HepG2 (cell line): ENCODE data around the gene PIGW. TPM values are rescaled to one million over a fixed set of nuclear protein-coding genes. Genes with fewer than 3 reads are reported as not detected.

Experiments used
- HMGXB4 ChIP-seq, 2 experiments: sonication (generic) in 1 of 2; formaldehyde crosslinking in 1 of 2; IDR thresholded peaks; 2 replicates each; pipeline versions ENCODE4 v1.4.0 to v1.6.1; 2018 to 2020; ENCODE audit warnings: missing genetic modification reagents in 2 of 2, borderline replicate concordance in 1 of 2, low read depth in 1 of 2, mild to moderate bottlenecking in 1 of 2, missing biosample characterization in 1 of 2
- PRPF4 ChIP-seq: fragments of 200-400 bp; formaldehyde crosslinking; IDR thresholded peaks from 2 replicates; pipeline ENCODE4 v1.6.1; 2016; ENCODE audit warnings: low read length, low read depth; ENCODE audit not compliant: poor library complexity, severe bottlenecking
- RERE ChIP-seq: IDR thresholded peaks from 2 replicates; pipeline ENCODE4 v1.6.1; 2016; ENCODE audit warnings: low read depth, missing genetic modification reagents, missing compliant biosample characterization
- SNAPC5 ChIP-seq: sonication (generic); formaldehyde crosslinking; IDR thresholded peaks from 2 replicates; pipeline ENCODE4 v1.8.1; 2023; ENCODE audit warnings: mild to moderate bottlenecking, missing genetic modification reagents, borderline replicate concordance
- ZBTB37 ChIP-seq: sonication (generic); formaldehyde crosslinking; IDR thresholded peaks from 2 replicates; pipeline ENCODE4 v1.4.0; 2020; ENCODE audit warnings: mild to moderate bottlenecking, missing genetic modification reagents
- ZNF318 ChIP-seq: sonication (generic); formaldehyde crosslinking; IDR thresholded peaks from 2 replicates; pipeline ENCODE4 v1.4.0; 2020; ENCODE audit warnings: mild to moderate bottlenecking, missing genetic modification reagents
- ZNF577 ChIP-seq: sonication (generic); formaldehyde crosslinking; IDR thresholded peaks from 2 replicates; pipeline ENCODE4 v1.4.0; 2020; ENCODE audit warnings: mild to moderate bottlenecking, low read depth, missing genetic modification reagents, borderline replicate concordance
- ZSCAN22 ChIP-seq: sonication (generic); formaldehyde crosslinking; IDR thresholded peaks from 2 replicates; pipeline ENCODE4 v1.4.0; 2020; ENCODE audit warnings: mild to moderate bottlenecking, missing genetic modification reagents
- polyA plus RNA-seq, 8 experiments: library from polyadenylated mRNA; depleted of rRNA in 3 of 8; stranded (reverse) in 7 of 8; unstranded in 1 of 8; fragments of >200 nt; fragmentation: Illumina TruSeq in 4 of 8; extraction: Trizol in 4 of 8; gene quantifications; 2 replicates each; pipeline versions ENCODE4 v1.2.1 to v1.2.3, GENCODE V29; 2011 to 2016; ENCODE audit warnings: low read depth in 4 of 8, missing spikeins in 1 of 8, mixed read lengths in 1 of 8; ENCODE audit not compliant: insufficient read depth in 1 of 8
- total RNA-seq, 5 experiments: library from RNA; depleted of rRNA; stranded (reverse); fragments of >200 nt; fragmentation: Illumina TruSeq; extraction: Trizol; gene quantifications; 2 replicates each; pipeline ENCODE4 v1.2.3, GENCODE V29; 2016; ENCODE audit warnings: low read depth in 1 of 5

Gene PIGW
- total and polyA plus RNA-seq, 2 of the 13 experiments (the other 11 are each of a cell fraction or from before 2014, with no cell fraction given) = 9.0 to 24.0 TPM

- TF ChIP-seq RERE (no peak), HMGXB4 (CRISPR knock-in tag; IDR thresholded peaks at IDR 0.05; ENCODE audit: borderline replicate concordance in 1 of 2, low read depth in 1 of 2) (peak; percentile 55 to 83; a peak in 3 of 4 replicates), ZBTB37 (CRISPR knock-in tag) (no peak), PRPF4 (no peak), SNAPC5 (no peak), ZNF318 (CRISPR knock-in tag) (no peak), ZNF577 (CRISPR knock-in tag) (no peak; the same call in 1 of the 2 replicates), ZSCAN22 (CRISPR knock-in tag) (no peak)
Observed at GRCh38 chr17:36533935-36534839, 600 bp upstream of the PIGW start (continued).
